ENCODE results near the gene TCEA3.

DNA sequence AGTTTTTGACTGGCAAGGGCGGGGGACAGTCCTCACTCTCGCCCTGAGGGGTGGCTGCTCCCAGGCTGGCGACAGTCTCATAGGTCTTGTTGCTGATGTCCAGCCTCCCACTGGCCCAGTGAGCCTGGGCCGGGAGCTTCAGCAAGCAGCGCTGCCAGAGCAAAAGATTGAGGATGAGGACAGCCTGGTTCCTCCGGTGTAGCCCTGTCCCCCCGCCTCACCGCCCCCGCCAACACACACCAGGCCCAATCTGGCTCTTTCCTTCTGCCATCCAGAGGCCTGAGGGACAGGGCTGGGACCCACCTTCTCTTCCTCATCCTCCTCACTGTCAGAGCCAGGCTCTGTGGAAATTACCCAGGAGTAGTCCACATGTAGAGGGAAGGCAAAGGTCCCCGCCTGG, 8.6 kb upstream of the TCEA3 start:
- TF ChIP-seq, protein P1, sequence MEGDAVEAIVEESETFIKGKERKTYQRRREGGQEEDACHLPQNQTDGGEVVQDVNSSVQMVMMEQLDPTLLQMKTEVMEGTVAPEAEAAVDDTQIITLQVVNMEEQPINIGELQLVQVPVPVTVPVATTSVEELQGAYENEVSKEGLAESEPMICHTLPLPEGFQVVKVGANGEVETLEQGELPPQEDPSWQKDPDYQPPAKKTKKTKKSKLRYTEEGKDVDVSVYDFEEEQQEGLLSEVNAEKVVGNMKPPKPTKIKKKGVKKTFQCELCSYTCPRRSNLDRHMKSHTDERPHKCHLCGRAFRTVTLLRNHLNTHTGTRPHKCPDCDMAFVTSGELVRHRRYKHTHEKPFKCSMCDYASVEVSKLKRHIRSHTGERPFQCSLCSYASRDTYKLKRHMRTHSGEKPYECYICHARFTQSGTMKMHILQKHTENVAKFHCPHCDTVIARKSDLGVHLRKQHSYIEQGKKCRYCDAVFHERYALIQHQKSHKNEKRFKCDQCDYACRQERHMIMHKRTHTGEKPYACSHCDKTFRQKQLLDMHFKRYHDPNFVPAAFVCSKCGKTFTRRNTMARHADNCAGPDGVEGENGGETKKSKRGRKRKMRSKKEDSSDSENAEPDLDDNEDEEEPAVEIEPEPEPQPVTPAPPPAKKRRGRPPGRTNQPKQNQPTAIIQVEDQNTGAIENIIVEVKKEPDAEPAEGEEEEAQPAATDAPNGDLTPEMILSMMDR (IDR thresholded peaks at IDR 0.05; ENCODE audit: low read depth, low read length), result no peak
- TF ChIP-seq EZH2phosphoT487 (IDR thresholded peaks at IDR 0.05; ENCODE audit: low read depth), result no peak
